ENCODE results near the gene CRYAB. TPM values are rescaled to one million over a fixed set of nuclear protein-coding genes. Genes with fewer than 3 reads are reported as not detected.

Gene CRYAB
- polyA plus RNA-seq, 1 of the 3 experiments (the other 2 are of a cell fraction): 0.92 TPM

DNA sequence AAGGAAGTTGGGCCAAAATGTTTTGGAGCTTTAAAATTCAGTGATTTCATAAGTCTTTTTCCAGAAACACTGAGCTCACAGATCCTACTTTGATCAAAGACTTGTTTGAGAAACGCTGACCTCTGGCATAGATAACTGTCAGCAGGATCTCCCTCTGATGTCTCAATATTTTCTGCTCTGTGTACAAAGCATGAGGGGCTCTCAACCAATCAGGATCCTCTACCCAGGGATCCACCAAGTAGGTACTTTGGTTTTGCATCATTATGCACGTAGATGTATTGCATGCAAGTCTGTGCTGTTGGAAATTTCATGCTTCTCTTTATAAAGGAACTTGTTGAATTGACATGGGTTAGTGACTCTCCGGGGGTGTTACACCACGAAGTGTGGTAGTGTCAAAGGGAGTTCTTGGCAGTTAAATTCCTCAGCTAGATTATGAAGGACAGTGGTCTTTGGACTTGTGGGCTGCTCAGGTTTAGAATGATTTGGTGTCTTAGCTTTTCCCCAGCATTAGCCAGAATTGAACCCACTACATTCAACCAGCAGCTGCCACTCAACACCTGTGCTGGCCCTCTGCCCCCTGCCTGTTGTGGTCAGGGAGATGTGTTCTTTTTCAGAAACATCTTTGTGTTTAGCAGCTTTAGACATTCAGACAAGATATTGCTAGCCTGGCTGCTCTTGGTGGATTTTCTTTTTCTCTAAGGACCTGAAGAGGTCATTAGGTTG lies 23.9 kb upstream of the CRYAB start:
- Histone ChIP-seq H3K79me2 (ENCODE audit: insufficient read depth) (peaks cover 22% of the 10 kb centered on the region; the same call in 1 of the 2 replicates), H4K20me1 (ENCODE audit: insufficient read depth) (no peaks in the 10 kb centered on the region), H3K27ac (ENCODE audit: low read depth in 2 of 2, low read length in 1 of 2) (peak overlapping the region; percentile 60 to 92), H3K36me3 (replicated peaks in 1 of 2; ENCODE audit: control insufficient read depth in 1 of 2, insufficient read depth in 2 of 2, low read length in 1 of 2) (no peaks in the 10 kb centered on the region), H3F3A (replicated peaks; ENCODE audit: insufficient read depth) (peaks cover 27% of the 10 kb centered on the region), H3K9ac (peak overlapping the region; percentile 78; the same call in 1 of the 2 replicates), H3K27me3 (ENCODE audit: insufficient read depth) (no peaks in the 10 kb centered on the region), H3K4me3 (ENCODE audit: low read depth in 2 of 2, low read length in 1 of 2) (no peak overlapping the region), H3K9me3 (no peaks in the 10 kb centered on the region), H3K9me2 (no peaks in the 10 kb centered on the region), H3K4me2 (peak overlapping the region; percentile 92), H2AFZ (ENCODE audit: low read depth) (peak overlapping the region; percentile 85; the same call in 1 of the 2 replicates), H3K4me1 (ENCODE audit: control insufficient read depth in 1 of 2, insufficient read depth in 2 of 2, low read depth in 1 of 2, low read length in 1 of 2) (peaks cover 44 to 52% of the 10 kb centered on the region in 2 experiments)
- TF ChIP-seq, protein P1, sequence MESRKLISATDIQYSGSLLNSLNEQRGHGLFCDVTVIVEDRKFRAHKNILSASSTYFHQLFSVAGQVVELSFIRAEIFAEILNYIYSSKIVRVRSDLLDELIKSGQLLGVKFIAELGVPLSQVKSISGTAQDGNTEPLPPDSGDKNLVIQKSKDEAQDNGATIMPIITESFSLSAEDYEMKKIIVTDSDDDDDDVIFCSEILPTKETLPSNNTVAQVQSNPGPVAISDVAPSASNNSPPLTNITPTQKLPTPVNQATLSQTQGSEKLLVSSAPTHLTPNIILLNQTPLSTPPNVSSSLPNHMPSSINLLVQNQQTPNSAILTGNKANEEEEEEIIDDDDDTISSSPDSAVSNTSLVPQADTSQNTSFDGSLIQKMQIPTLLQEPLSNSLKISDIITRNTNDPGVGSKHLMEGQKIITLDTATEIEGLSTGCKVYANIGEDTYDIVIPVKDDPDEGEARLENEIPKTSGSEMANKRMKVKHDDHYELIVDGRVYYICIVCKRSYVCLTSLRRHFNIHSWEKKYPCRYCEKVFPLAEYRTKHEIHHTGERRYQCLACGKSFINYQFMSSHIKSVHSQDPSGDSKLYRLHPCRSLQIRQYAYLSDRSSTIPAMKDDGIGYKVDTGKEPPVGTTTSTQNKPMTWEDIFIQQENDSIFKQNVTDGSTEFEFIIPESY (IDR thresholded peaks at IDR 0.05; ENCODE audit: borderline replicate concordance, low read depth): no peak
- TF ChIP-seq MEF2A (IDR thresholded peaks at IDR 0.05; ENCODE audit: borderline replicate concordance, low read depth): no peak
- TF ChIP-seq YY1 (IDR thresholded peaks at IDR 0.05; ENCODE audit: low read depth): no peak
- TF ChIP-seq FOXM1 (IDR thresholded peaks at IDR 0.05; ENCODE audit: low read depth): no peak
- no peak for TF ChIP-seq GATA2 (CRISPR knock-in tag; IDR thresholded peaks at IDR 0.05)
- no peak for TF ChIP-seq JUND (IDR thresholded peaks at IDR 0.05)
- TF ChIP-seq REST (IDR thresholded peaks at IDR 0.05; ENCODE audit: low read depth, low read length): no peak
- no peak for TF ChIP-seq FOSL2 (IDR thresholded peaks at IDR 0.05; ENCODE audit: borderline replicate concordance, low read depth)
- TF ChIP-seq USF1 (IDR thresholded peaks at IDR 0.05; ENCODE audit: borderline replicate concordance, low read depth): no peak
- no peak for TF ChIP-seq EZH2phosphoT487 (IDR thresholded peaks at IDR 0.05; ENCODE audit: borderline replicate concordance, low read depth)
- TF ChIP-seq NFIC (IDR thresholded peaks at IDR 0.05; ENCODE audit: borderline replicate concordance): no peak
- TF ChIP-seq TEAD4 (IDR thresholded peaks at IDR 0.05; ENCODE audit: borderline replicate concordance, insufficient read depth): no peak
- no peak for TF ChIP-seq TAF1 (IDR thresholded peaks at IDR 0.05; ENCODE audit: borderline replicate concordance, low read depth, low read length)
- no peak for TF ChIP-seq NRF1 (IDR thresholded peaks at IDR 0.05; ENCODE audit: low read depth, low read length)
- no peak for TF ChIP-seq ELF1 (IDR thresholded peaks at IDR 0.05)
- TF ChIP-seq FOXJ3 (CRISPR knock-in tag; IDR thresholded peaks at IDR 0.05): no peak
- 75% methylated on average over 4 of the region's 4 CpGs for WGBS (ENCODE audit: low lambda C conversion rate)
- no peak for DNase-seq
- ChIA-PET CTCF (interaction anchor here (1.3 to 15.8 kb wide), 5 partner anchors 8 to 65 kb away, joined by 3 to 272 read pairs (median 3); partner anchors contain the start of gene ALG9), POLR2A (interaction anchor here (1.2 kb wide), 1 partner anchor 9 kb away, joined by 3 read pairs; no protein-coding TSS in a partner anchor)
